Neural progenitor cell (in vitro differentiated cells): ENCODE measurements around the gene PRSS2. TPM values are rescaled to one million over a fixed set of nuclear protein-coding genes. Genes with fewer than 3 reads are reported as not detected.

ENCODE experiments used
- DNase-seq: peaks from one replicate; pipeline ENCODE4 v3.0.0-alpha.2; 2016; ENCODE audit warnings: low spot score
- H2AFZ ChIP-seq: fragments of 200-600 bp; sonication (generic); replicated peaks from 2 replicates; pipeline ENCODE4 v1.6.1; 2016; ENCODE audit warnings: antibody characterized with exemption
- H3F3A ChIP-seq: fragments of 200-600 bp; sonication (generic); 2 replicates; pipeline ENCODE4 v1.6.1; 2016; ENCODE audit warnings: antibody characterized with exemption, low read depth
- H3K27ac ChIP-seq: fragments of 200-600 bp; sonication (generic); 2 replicates; pipeline ENCODE4 v1.5.1; 2016; ENCODE audit warnings: mild to moderate bottlenecking
- H3K27me3 ChIP-seq: fragments of 200-600 bp; sonication (generic); 2 replicates; pipeline ENCODE4 v1.6.1; 2016; ENCODE audit warnings: mild to moderate bottlenecking, moderate library complexity
- H3K36me3 ChIP-seq: fragments of 200-600 bp; sonication (generic); 2 replicates; pipeline ENCODE4 v1.5.1; 2016
- H3K4me1 ChIP-seq: fragments of 200-600 bp; sonication (generic); 2 replicates; pipeline ENCODE4 v1.6.1; 2016; ENCODE audit warnings: mixed run types
- H3K4me2 ChIP-seq: fragments of 200-600 bp; sonication (generic); 2 replicates; pipeline ENCODE4 v1.6.1; 2016
- H3K4me3 ChIP-seq: fragments of 200-600 bp; sonication (generic); 2 replicates; pipeline ENCODE4 v1.5.1; 2016
- H3K79me2 ChIP-seq: fragments of 200-600 bp; sonication (generic); 2 replicates; pipeline ENCODE4 v1.6.1; 2016; ENCODE audit warnings: low read depth
- H3K9ac ChIP-seq: fragments of 200-600 bp; sonication (generic); 2 replicates; pipeline ENCODE4 v1.6.1; 2016
- H3K9me3 ChIP-seq: fragments of 200-600 bp; sonication (generic); 2 replicates; pipeline ENCODE4 v1.5.1; 2016; ENCODE audit warnings: low read depth
- H4K20me1 ChIP-seq: fragments of 200-600 bp; sonication (generic); 2 replicates; pipeline ENCODE4 v1.6.1; 2016; ENCODE audit warnings: low read depth
- H3K27ac Mint-ChIP-seq: 3 replicates; pipeline ENCODE4 v1.8.0; 2021; ENCODE audit warnings: mixed read lengths
- H3K27me3 Mint-ChIP-seq: 2 replicates; pipeline ENCODE4 v1.8.0; 2022; ENCODE audit warnings: low read depth, mild to moderate bottlenecking, inconsistent platforms, moderate library complexity, mixed read lengths; ENCODE audit not compliant: insufficient read depth
- H3K36me3 Mint-ChIP-seq: 3 replicates; pipeline ENCODE4 v1.8.0; 2021; ENCODE audit warnings: mixed read lengths
- H3K4me1 Mint-ChIP-seq: 3 replicates; pipeline ENCODE4 v1.8.0; 2021; ENCODE audit warnings: mixed read lengths
- H3K4me3 Mint-ChIP-seq: 3 replicates; pipeline ENCODE4 v1.8.0; 2021; ENCODE audit warnings: mild to moderate bottlenecking, moderate library complexity, mixed read lengths
- H3K9me3 Mint-ChIP-seq: 3 replicates; pipeline ENCODE4 v1.8.0; 2020; ENCODE audit warnings: mixed read lengths
- CTCF ChIP-seq: fragments of 200-600 bp; sonication (generic); IDR thresholded peaks from 2 replicates; pipeline ENCODE4 v1.5.1; 2017; ENCODE audit warnings: antibody characterized with exemption, mild to moderate bottlenecking
- EZH2 ChIP-seq: fragments of 200-600 bp; sonication (generic); IDR thresholded peaks from 2 replicates; pipeline ENCODE4 v1.6.1; 2017; ENCODE audit warnings: antibody characterized with exemption, mild to moderate bottlenecking, moderate library complexity
- EZH2phosphoT487 ChIP-seq: fragments of 200-600 bp; sonication (generic); IDR thresholded peaks from 2 replicates; pipeline ENCODE4 v1.6.1; 2017; ENCODE audit warnings: antibody characterized with exemption
- total RNA-seq: library from RNA; depleted of rRNA; stranded (reverse); fragments of >200 nt; gene quantifications from 2 replicates; pipeline ENCODE4 v1.2.3, GENCODE V29; 2015; ENCODE audit warnings: low replicate concordance

The PRSS2 gene
- total RNA-seq, 1 donor from 2014 or later: not detected

- peak overlapping the region; percentile 87 for H2AFZ ChIP-seq
- no peaks in the 10 kb centered on the region for H4K20me1 ChIP-seq
- H3K27me3 ChIP-seq: peaks cover 70% of the 10 kb centered on the region
- peak; percentile 50 for DNase-seq
- H3K9me3 ChIP-seq: no peaks in the 10 kb centered on the region
- Mint-ChIP-seq H3K27ac (no peak overlapping the region), H3K9me3 (peaks cover 6% of the 10 kb centered on the region), H3K36me3 (no peaks in the 10 kb centered on the region), H3K4me3 (peak overlapping the region; percentile 82), H3K4me1 (peaks cover 20% of the 10 kb centered on the region), H3K27me3 (peaks cover 62% of the 10 kb centered on the region)
- H3F3A ChIP-seq: no peaks in the 10 kb centered on the region
- peak overlapping the region; percentile 92 for H3K4me2 ChIP-seq
- TF ChIP-seq EZH2 (peak; percentile 88), EZH2phosphoT487 (peak; percentile 32), CTCF (no peak)
- peak overlapping the region; percentile 57 for H3K4me3 ChIP-seq
- no peaks in the 10 kb centered on the region for H3K36me3 ChIP-seq
- no peak overlapping the region for H3K9ac ChIP-seq
- peaks cover 16% of the 10 kb centered on the region for H3K4me1 ChIP-seq
- H3K27ac ChIP-seq: no peak overlapping the region
- H3K79me2 ChIP-seq: no peaks in the 10 kb centered on the region
Measured at GRCh38 chr7:142796501-142797390, 26.0 kb downstream of the PRSS2 start.

- no peaks in the 10 kb centered on the region for H3K79me2 ChIP-seq
- DNase-seq: peak; percentile 31
- TF ChIP-seq EZH2 (peak; percentile 50), EZH2phosphoT487 (no peak)
Measured at GRCh38 chr7:142797391-142798377, 26.9 kb downstream of the PRSS2 start.

GRCh38 chr7:142798451-142799436 is 28.0 kb downstream of the PRSS2 start:
- Histone ChIP-seq H3K4me1 (peaks cover 16% of the 10 kb centered on the region), H3K4me2 (peak overlapping the region; percentile 92), H3K36me3 (no peaks in the 10 kb centered on the region), H3K9ac (no peak overlapping the region), H3K27ac (no peak overlapping the region), H3K9me3 (no peaks in the 10 kb centered on the region), H3K4me3 (peak overlapping the region; percentile 57), H3K27me3 (peaks cover 70% of the 10 kb centered on the region), H2AFZ (no peak overlapping the region), H3F3A (no peaks in the 10 kb centered on the region), H4K20me1 (no peaks in the 10 kb centered on the region), H3K79me2 (no peaks in the 10 kb centered on the region)
- DNase-seq: no peak
- Mint-ChIP-seq H3K36me3 (no peaks in the 10 kb centered on the region), H3K4me1 (peaks cover 20% of the 10 kb centered on the region), H3K27me3 (peaks cover 59% of the 10 kb centered on the region), H3K4me3 (no peak overlapping the region), H3K27ac (no peak overlapping the region), H3K9me3 (peaks cover 6% of the 10 kb centered on the region)
- TF ChIP-seq CTCF (no peak), EZH2phosphoT487 (no peak), EZH2 (no peak)

More at GRCh38 chr7:142797391-142798377, 26.9 kb downstream of the PRSS2 start:
- Histone ChIP-seq H3K4me1 (peaks cover 16% of the 10 kb centered on the region), H3K27ac (no peak overlapping the region), H3K27me3 (peaks cover 70% of the 10 kb centered on the region), H3K4me3 (peak overlapping the region; percentile 57), H3K9me3 (no peaks in the 10 kb centered on the region), H4K20me1 (no peaks in the 10 kb centered on the region), H3K36me3 (no peaks in the 10 kb centered on the region), H3K4me2 (peak overlapping the region; percentile 92), H3K9ac (no peak overlapping the region), H3F3A (no peaks in the 10 kb centered on the region), H2AFZ (peak overlapping the region; percentile 87)
- peaks cover 64% of the 10 kb centered on the region for H3K27me3 Mint-ChIP-seq
- no peaks in the 10 kb centered on the region for H3K36me3 Mint-ChIP-seq
- peaks cover 6% of the 10 kb centered on the region for H3K9me3 Mint-ChIP-seq
- H3K27ac Mint-ChIP-seq: no peak overlapping the region
- peaks cover 20% of the 10 kb centered on the region for H3K4me1 Mint-ChIP-seq
- peak overlapping the region; percentile 82 for H3K4me3 Mint-ChIP-seq
